WI38 (cell line): Measurements from ENCODE around the gene VPS37B.

ENCODE experiments used
- H3K4me3 ChIP-seq: 2 replicates; pipeline ENCODE4 v1.5.1; 2011; ENCODE audit warnings: low read depth, mild to moderate bottlenecking, control low read depth, low read length
- CTCF ChIP-seq: IDR thresholded peaks from 2 replicates; pipeline ENCODE4 v1.5.1; 2012; ENCODE audit warnings: low read depth, mild to moderate bottlenecking, control low read depth, low read length

Gene VPS37B

DNA sequence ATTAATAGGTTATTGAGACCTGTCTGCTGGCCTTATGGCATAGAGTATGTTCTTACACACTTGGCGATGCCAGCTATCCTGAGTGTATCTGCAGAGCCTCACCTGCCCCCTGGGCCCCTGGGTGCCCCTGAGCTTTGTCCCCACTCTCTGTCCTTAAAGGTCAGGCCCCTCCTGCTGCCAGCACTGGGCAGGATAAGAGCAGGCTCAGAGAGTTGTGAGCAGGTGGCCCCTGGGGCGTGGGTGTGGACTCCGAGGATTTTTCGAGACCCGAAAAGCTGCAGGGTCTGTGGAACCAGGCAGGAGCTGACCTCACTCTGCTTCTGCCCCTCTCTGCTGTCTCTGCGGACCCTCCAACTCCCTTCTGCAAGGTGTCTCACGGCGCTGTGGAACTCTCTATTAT, 52.5 kb downstream of the VPS37B start:
- no peak for TF ChIP-seq CTCF
- H3K4me3 ChIP-seq, result no peak overlapping the region

DNA sequence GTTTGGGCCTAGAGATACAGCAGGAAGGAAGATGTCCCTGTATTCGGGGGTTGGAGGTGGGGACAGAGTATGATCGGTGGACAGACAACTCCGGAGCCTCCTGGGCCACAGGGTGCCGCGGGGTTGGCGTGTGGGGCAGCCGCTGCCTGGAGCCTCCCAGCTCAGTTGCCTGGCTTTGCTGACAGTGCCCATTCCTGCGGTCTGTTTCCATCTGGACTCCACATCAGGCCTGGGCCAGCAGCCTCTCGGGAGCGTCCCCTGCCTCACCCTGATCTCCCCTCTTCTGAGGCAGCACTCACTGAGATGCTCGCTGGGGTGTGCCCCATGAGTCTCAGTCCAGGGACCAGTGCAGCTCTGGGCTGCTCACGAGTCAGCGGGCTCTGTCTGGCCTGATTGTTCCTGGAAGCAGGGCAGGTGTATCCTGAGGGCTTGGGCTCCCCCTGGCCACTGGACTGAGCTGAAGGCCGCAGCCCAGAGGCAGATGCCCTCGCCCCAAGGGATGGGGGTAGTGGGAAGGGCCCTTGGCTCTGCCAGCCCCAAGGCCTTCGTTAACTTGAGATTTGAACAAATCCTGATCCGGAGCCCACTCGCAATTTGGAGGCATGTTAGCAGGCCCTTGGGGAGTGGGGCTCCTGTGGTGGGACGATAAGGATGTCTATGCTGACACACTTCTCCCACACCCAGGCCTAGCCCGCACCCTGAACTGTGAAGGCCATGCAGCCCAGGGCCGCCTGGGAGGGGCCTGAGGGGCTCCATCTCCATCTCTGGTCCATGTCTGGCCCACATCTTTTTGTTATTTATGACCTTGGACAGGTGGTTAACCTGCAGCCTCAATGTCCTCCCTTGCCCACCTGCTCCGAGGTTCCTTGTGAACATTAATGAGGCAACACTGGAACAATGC, 53.2 kb downstream of the VPS37B start:
- TF ChIP-seq CTCF, result no peak
- H3K4me3 ChIP-seq, result no peak overlapping the region

- no peak for TF ChIP-seq CTCF
Measured at GRCh38 chr12:122841544-122842321, 54.2 kb downstream of the VPS37B start.

GRCh38 chr12:122840580-122841513, 55.1 kb downstream of the VPS37B start:
- no peak overlapping the region for H3K4me3 ChIP-seq
- no peak for TF ChIP-seq CTCF

More at GRCh38 chr12:122841544-122842321, 54.2 kb downstream of the VPS37B start:
- no peak overlapping the region for H3K4me3 ChIP-seq

DNA sequence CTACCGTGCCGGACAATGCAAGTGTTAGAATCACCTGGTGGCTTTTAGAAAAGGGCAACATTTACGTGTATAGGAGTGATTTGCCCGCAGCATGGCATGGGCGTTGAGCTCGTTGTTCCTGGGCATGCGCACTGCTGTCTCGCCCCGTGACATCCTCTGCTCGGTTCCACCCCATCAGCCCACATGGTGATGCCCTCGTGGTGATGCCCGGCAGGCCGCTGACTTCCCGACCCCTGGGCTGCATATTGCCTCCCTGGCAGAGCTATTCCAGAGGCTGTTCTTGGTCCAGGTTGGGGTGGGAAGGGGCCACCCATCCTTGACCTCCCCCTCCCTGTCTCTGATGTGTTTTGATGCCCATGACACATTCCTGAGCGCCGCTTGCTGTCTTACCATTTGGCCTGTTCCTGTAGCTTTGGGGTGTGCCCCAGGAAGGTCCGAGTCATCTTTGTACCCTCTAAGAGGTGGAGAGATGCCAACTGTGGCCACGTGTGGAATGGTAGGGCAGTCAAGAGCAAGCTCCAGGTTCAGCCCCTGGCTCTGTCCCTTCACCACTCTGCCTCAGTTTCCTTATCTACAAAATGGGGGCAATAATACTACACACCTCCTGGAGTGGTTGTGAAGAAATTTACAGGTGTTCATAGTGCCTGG, 55.9 kb downstream of the VPS37B start:
- no peak for TF ChIP-seq CTCF
- H3K4me3 ChIP-seq, result no peak overlapping the region

DNA sequence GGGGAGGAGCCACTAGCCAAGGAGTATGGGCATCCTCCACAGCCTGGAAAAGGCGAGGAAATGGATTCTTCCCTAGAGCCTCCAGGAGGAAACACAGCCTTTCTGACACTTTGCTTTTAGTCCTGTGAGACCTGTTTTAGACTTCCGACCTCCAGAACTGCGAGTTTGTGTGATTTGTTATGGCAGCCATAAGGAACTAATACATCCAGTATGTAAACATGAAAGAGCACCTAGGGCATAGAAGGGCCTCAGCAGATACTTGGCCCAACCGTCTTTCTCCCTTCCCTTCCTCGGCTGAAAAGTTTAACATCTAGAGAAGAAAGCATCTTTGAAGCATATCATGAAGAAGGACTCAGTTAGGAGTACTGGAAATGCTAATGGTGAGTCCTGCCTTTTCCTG, 57.1 kb downstream of the VPS37B start:
- no peak overlapping the region for H3K4me3 ChIP-seq
- TF ChIP-seq CTCF, result no peak
